PC-9 (cell line): ENCODE data around the gene SRP9. TPM values are rescaled to one million over a fixed set of nuclear protein-coding genes. Genes with fewer than 3 reads are reported as not detected.

ENCODE experiments used
- BruUV-seq: library from RNA; stranded (reverse); fragments of 400-500 nt; replicated peaks from 2 replicates; lab custom pipeline; 2021; lab: Mats Ljungman, UMichigan
- CTCF ChIA-PET: fragments of 300-600 bp; sonication (Branson Sonifier 250); formaldehyde crosslinking; loops from one replicate; lab custom pipeline; 2022; ENCODE audit warnings: antibody characterized with exemption; lab: Charles Lee
- POLR2A ChIA-PET: fragments of 300-600 bp; sonication (Branson Sonifier 250); formaldehyde crosslinking; loops from one replicate; lab custom pipeline; 2022; ENCODE audit warnings: antibody characterized with exemption; ENCODE audit not compliant: unreplicated experiment; lab: Charles Lee
- DNase-seq, 2 experiments: peaks; one replicate each; pipeline versions ENCODE4 v3.0.0 to v3.0.0-alpha.2; 2015 to 2022; ENCODE audit warnings: mixed read lengths in 1 of 2
- H2AFZ ChIP-seq: fragments of 200-600 bp; sonication (generic); 2 replicates; pipeline ENCODE4 v1.8.1; 2017; ENCODE audit warnings: antibody characterized with exemption
- H3F3A ChIP-seq: fragments of 200-600 bp; sonication (generic); 2 replicates; pipeline ENCODE4 v1.8.1; 2017; ENCODE audit warnings: antibody characterized with exemption, mild to moderate bottlenecking, low read depth; ENCODE audit not compliant: insufficient read depth
- H3K27ac ChIP-seq: fragments of 200-600 bp; sonication (generic); 2 replicates; pipeline ENCODE4 v1.6.1; 2016; ENCODE audit warnings: mixed run types
- H3K27me3 ChIP-seq: fragments of 200-600 bp; sonication (generic); 2 replicates; pipeline ENCODE4 v1.6.1; 2016; ENCODE audit warnings: low read depth, mixed run types; ENCODE audit not compliant: insufficient read depth
- H3K36me3 ChIP-seq: fragments of 200-600 bp; sonication (generic); 2 replicates; pipeline ENCODE4 v1.6.1; 2016; ENCODE audit warnings: low read depth, mixed run types
- H3K4me1 ChIP-seq: fragments of 200-600 bp; sonication (generic); replicated peaks from 2 replicates; pipeline ENCODE4 v1.6.1; 2016; ENCODE audit warnings: mixed run types; ENCODE audit not compliant: insufficient read depth
- H3K4me2 ChIP-seq: fragments of 200-600 bp; sonication (generic); 2 replicates; pipeline ENCODE4 v1.6.1; 2017; ENCODE audit warnings: mixed run types
- H3K4me3 ChIP-seq: fragments of 200-600 bp; sonication (generic); 2 replicates; pipeline ENCODE4 v1.6.1; 2016; ENCODE audit warnings: mixed run types
- H3K79me2 ChIP-seq: fragments of 200-600 bp; sonication (generic); 2 replicates; pipeline ENCODE4 v1.6.1; 2017; ENCODE audit warnings: low read depth, mixed run types
- H3K9me2 ChIP-seq: fragments of 200-600 bp; sonication (generic); 2 replicates; pipeline ENCODE4 v1.8.1; 2017; ENCODE audit warnings: mild to moderate bottlenecking; ENCODE audit not compliant: insufficient read depth
- H3K9me3 ChIP-seq: fragments of 200-600 bp; sonication (generic); 2 replicates; pipeline ENCODE4 v1.8.1; 2016; ENCODE audit warnings: low read depth; ENCODE audit not compliant: insufficient read depth
- H4K20me1 ChIP-seq: fragments of 200-600 bp; sonication (generic); 2 replicates; pipeline ENCODE4 v1.8.1; 2017; ENCODE audit not compliant: insufficient read depth
- CTCF ChIP-seq: fragments of 200-600 bp; sonication (generic); conservative IDR thresholded peaks from 2 replicates; pipeline ENCODE4 v1.6.1; 2017; ENCODE audit warnings: mixed run types, antibody characterized with exemption, mild to moderate bottlenecking, moderate library complexity
- EZH2 ChIP-seq: fragments of 200-600 bp; sonication (generic); IDR thresholded peaks from 2 replicates; pipeline ENCODE4 v1.8.0; 2017; ENCODE audit warnings: antibody characterized with exemption, low read depth
- intact Hi-C: fragments of 100-400 bp; cut with micrococcal nuclease; formaldehyde crosslinking; loops from one replicate; pipeline ENCODE4 v1.10.0; 2022; ENCODE audit not compliant: unreplicated experiment
- total RNA-seq: library from RNA; stranded (reverse); gene quantifications from 2 replicates; pipeline ENCODE4 v1.2.3, GENCODE V29; 2021

SRP9 gene
- total RNA-seq, 1 experiment from 2014 or later, result 406 TPM

GRCh38 chr1:225735252-225736149, 42.1 kb upstream of the SRP9 start:
- intact Hi-C loops, result loop anchor here (1.0 to 2.0 kb wide), 3 partner anchors 35 to 80 kb away; no protein-coding TSS in a partner anchor
- TF ChIP-seq EZH2 (no peak), CTCF (no peak)
- TSS peak; percentile 57 for BruUV-seq
- H3K9me2 ChIP-seq, result no peaks in the 10 kb centered on the region
- H3K27ac ChIP-seq, result peak overlapping the region; percentile 86
- peak overlapping the region; percentile 73 for H2AFZ ChIP-seq
- H3K4me2 ChIP-seq, result peak overlapping the region; percentile 74
- H3K79me2 ChIP-seq, result no peaks in the 10 kb centered on the region
- H3K27me3 ChIP-seq, result no peaks in the 10 kb centered on the region
- peaks cover 63% of the 10 kb centered on the region for H3K4me1 ChIP-seq
- peak overlapping the region; percentile 18; the same call in 1 of the 2 replicates for H3K4me3 ChIP-seq
- peak; percentile 79 to 90 for DNase-seq
- peaks cover 45% of the 10 kb centered on the region for H3F3A ChIP-seq
- H4K20me1 ChIP-seq, result no peaks in the 10 kb centered on the region
- H3K36me3 ChIP-seq, result no peaks in the 10 kb centered on the region
- POLR2A ChIA-PET, result interaction anchor here (0.6 kb wide), 1 partner anchor 31 kb away, joined by 4 read pairs; no protein-coding TSS in a partner anchor
- no peaks in the 10 kb centered on the region for H3K9me3 ChIP-seq
- CTCF ChIA-PET, result interaction anchor here (0.6 to 1.0 kb wide), 3 partner anchors 36 to 179 kb away, joined by 3 to 4 read pairs (median 3); no protein-coding TSS in a partner anchor

- peak overlapping the region; percentile 74 for H3K4me2 ChIP-seq
- H3K9me2 ChIP-seq, result no peaks in the 10 kb centered on the region
- ChIA-PET POLR2A (interaction anchor here (0.6 to 0.7 kb wide), 2 partner anchors 21 to 85 kb away, joined by 3 to 13 read pairs; no protein-coding TSS in a partner anchor), CTCF (interaction anchor here (0.6 to 1.0 kb wide), 2 partner anchors 36 to 180 kb away, joined by 3 to 4 read pairs; no protein-coding TSS in a partner anchor)
- peaks cover 45% of the 10 kb centered on the region for H3F3A ChIP-seq
- H3K9me3 ChIP-seq, result no peaks in the 10 kb centered on the region
- H3K79me2 ChIP-seq, result no peaks in the 10 kb centered on the region
- H3K4me3 ChIP-seq, result no peak overlapping the region
- H3K27ac ChIP-seq, result peak overlapping the region; percentile 86
- H4K20me1 ChIP-seq, result no peaks in the 10 kb centered on the region
- no peak overlapping the region for H2AFZ ChIP-seq
- no TSS peak for BruUV-seq
- intact Hi-C loops, result loop anchor here (2.0 kb wide), 1 partner anchor 36 kb away; no protein-coding TSS in a partner anchor
- no peaks in the 10 kb centered on the region for H3K36me3 ChIP-seq
- H3K4me1 ChIP-seq, result peaks cover 63% of the 10 kb centered on the region
- TF ChIP-seq EZH2 (no peak), CTCF (no peak)
- no peak for DNase-seq
- H3K27me3 ChIP-seq, result no peaks in the 10 kb centered on the region
Observed at GRCh38 chr1:225736437-225737098, 41.1 kb upstream of the SRP9 start.

GRCh38 chr1:225737161-225737560, 40.5 kb upstream of the SRP9 start:
- Histone ChIP-seq H3K27me3 (no peaks in the 10 kb centered on the region), H3K4me3 (no peak overlapping the region), H3K4me1 (peaks cover 63% of the 10 kb centered on the region), H3K79me2 (no peaks in the 10 kb centered on the region), H4K20me1 (no peaks in the 10 kb centered on the region), H3F3A (peaks cover 45% of the 10 kb centered on the region), H3K27ac (peak overlapping the region; percentile 86), H3K9me2 (no peaks in the 10 kb centered on the region), H3K9me3 (no peaks in the 10 kb centered on the region), H2AFZ (no peak overlapping the region), H3K4me2 (peak overlapping the region; percentile 74), H3K36me3 (no peaks in the 10 kb centered on the region)
- ChIA-PET POLR2A (interaction anchor here (0.6 to 0.7 kb wide), 2 partner anchors 85 to 97 kb away, joined by 13 read pairs; no protein-coding TSS in a partner anchor), CTCF (interaction anchor here (0.5 kb wide), 1 partner anchor 108 kb away, joined by 3 read pairs; no protein-coding TSS in a partner anchor)
- no TSS peak for BruUV-seq
- peak; percentile 73 to 75 for DNase-seq
- intact Hi-C loops, result loop anchor here (2.0 kb wide), 1 partner anchor 36 kb away; no protein-coding TSS in a partner anchor
- no peak for TF ChIP-seq CTCF
- TF ChIP-seq EZH2, result no peak
